Measurements from ENCODE around the gene DOCK9.
"Not testable (repeated sequence)": the region's sequence is repeated elsewhere in the genome, so short reads cannot be mapped to it uniquely, and the experiment has no call there.

The DOCK9 gene

GRCh38 chr13:98813993-98814392, 163.9 kb downstream of the DOCK9 start:
- DNase-seq: no peak

GRCh38 chr13:98812186-98812790, 165.6 kb downstream of the DOCK9 start:
- DNase-seq: not testable (repeated sequence)

GRCh38 chr13:98810746-98811145, 167.1 kb downstream of the DOCK9 start:
- no peak for DNase-seq

GRCh38 chr13:98809345-98809777, 168.5 kb downstream of the DOCK9 start:
- DNase-seq: no peak

GRCh38 chr13:98807774-98808173, 170.1 kb downstream of the DOCK9 start:
- no peak for DNase-seq

GRCh38 chr13:98804336-98804855, 173.5 kb downstream of the DOCK9 start:
- no peak for DNase-seq

GRCh38 chr13:98803921-98804320, 173.9 kb downstream of the DOCK9 start:
- no peak for DNase-seq

GRCh38 chr13:98803111-98803561, 174.7 kb downstream of the DOCK9 start:
- no peak for DNase-seq

GRCh38 chr13:98802559-98802958, 175.3 kb downstream of the DOCK9 start:
- no peak for DNase-seq

GRCh38 chr13:98801626-98802418, 176.0 kb downstream of the DOCK9 start:
- no peak for DNase-seq

- DNase-seq: no peak
These were observed 177.8 kb downstream of the DOCK9 start for GRCh38 chr13:98800078-98800477.

GRCh38 chr13:98798849-98799645, 178.8 kb downstream of the DOCK9 start:
- no peak for DNase-seq

GRCh38 chr13:98797456-98797855, 180.4 kb downstream of the DOCK9 start:
- no peak for DNase-seq

- no peak for DNase-seq
These were observed 181.1 kb downstream of the DOCK9 start for GRCh38 chr13:98796798-98797197.

- no peak for DNase-seq
These were observed 181.7 kb downstream of the DOCK9 start for GRCh38 chr13:98796191-98796590.

- DNase-seq: no peak
These were observed 182.6 kb downstream of the DOCK9 start for GRCh38 chr13:98795220-98795619.

- DNase-seq: no peak
These were observed 183.4 kb downstream of the DOCK9 start for GRCh38 chr13:98794498-98794897.

- DNase-seq: no peak
These were observed 184.9 kb downstream of the DOCK9 start for GRCh38 chr13:98792785-98793495.

- no peak for DNase-seq
These were observed 185.5 kb downstream of the DOCK9 start for GRCh38 chr13:98792321-98792720.

- DNase-seq: no peak
These were observed 186.3 kb downstream of the DOCK9 start for GRCh38 chr13:98791611-98792010.

GRCh38 chr13:98787996-98788395, 189.9 kb downstream of the DOCK9 start:
- no peak for DNase-seq

- no peak for DNase-seq
These were observed 190.7 kb downstream of the DOCK9 start for GRCh38 chr13:98787173-98787572.

- DNase-seq: no peak
These were observed 191.8 kb downstream of the DOCK9 start for GRCh38 chr13:98786023-98786422.

All from activated naive CD4-positive, alpha-beta T cell treated with Interleukin-2 at 50 U/mL for 16 hours (primary cell).